ENCODE measurements around the gene RIT2. TPM values are rescaled to one million over a fixed set of nuclear protein-coding genes. Genes with fewer than 3 reads are reported as not detected.

RIT2 gene
- total RNA-seq, 1 experiment from 2014 or later = 1.5 TPM

- CTCF ChIA-PET = interaction anchor here (0.6 kb wide), 1 partner anchor 519 kb away, joined by 5 read pairs; no protein-coding TSS in a partner anchor
- H3K27me3 Mint-ChIP-seq (ENCODE audit: low read depth) = no peaks in the 10 kb centered on the region
- peaks cover 21% of the 10 kb centered on the region for H3K36me3 Mint-ChIP-seq
- H3K27ac Mint-ChIP-seq = no peak overlapping the region
- ATAC-seq = no peak
- DNase-seq (ENCODE audit: low spot score) = no peak
- H3K4me1 Mint-ChIP-seq = 0 out of 2 replicates have a peak, but pooled peaks cover 4% of the 10 kb centered on the region
- POLR2A ChIA-PET = no interaction called here
- no peak overlapping the region for H3K4me3 Mint-ChIP-seq
- peaks cover 50% of the 10 kb centered on the region for H3K9me3 Mint-ChIP-seq
- no peak for TF ChIP-seq ZNF317 (CRISPR knock-in tag; IDR thresholded peaks at IDR 0.05; ENCODE audit: borderline replicate concordance, low read depth)
- no peak for TF ChIP-seq NR3C1 (CRISPR knock-in tag; conservative IDR thresholded peaks at IDR 0.05; ENCODE audit: low read depth)
- TF ChIP-seq TEAD1 (CRISPR knock-in tag; IDR thresholded peaks at IDR 0.05) = no peak
- TF ChIP-seq MAX (CRISPR knock-in tag; IDR thresholded peaks at IDR 0.05) = no peak
- no peak for TF ChIP-seq ZNF425 (CRISPR knock-in tag; conservative IDR thresholded peaks at IDR 0.05)
- no peak for TF ChIP-seq SMAD3 (CRISPR knock-in tag; IDR thresholded peaks at IDR 0.05; ENCODE audit: borderline replicate concordance)
- TF ChIP-seq MYBL2 (CRISPR knock-in tag; IDR thresholded peaks at IDR 0.05) = no peak
- no peak for TF ChIP-seq E2F5 (CRISPR knock-in tag; IDR thresholded peaks at IDR 0.05)
- TF ChIP-seq ARID4B (CRISPR knock-in tag; IDR thresholded peaks at IDR 0.05; ENCODE audit: borderline replicate concordance) = no peak
- no peak for TF ChIP-seq ZNF396 (CRISPR knock-in tag; IDR thresholded peaks at IDR 0.05; ENCODE audit: borderline replicate concordance)
- no peak for TF ChIP-seq KAT7 (CRISPR knock-in tag; IDR thresholded peaks at IDR 0.05; ENCODE audit: borderline replicate concordance)
- no peak for TF ChIP-seq ZNF512 (CRISPR knock-in tag; IDR thresholded peaks at IDR 0.05; ENCODE audit: borderline replicate concordance)
- no peak for TF ChIP-seq ZNF671 (CRISPR knock-in tag; IDR thresholded peaks at IDR 0.05)
- TF ChIP-seq ZNF138 (CRISPR knock-in tag; conservative IDR thresholded peaks at IDR 0.05) = no peak
- no peak for TF ChIP-seq CDX4 (CRISPR knock-in tag; IDR thresholded peaks at IDR 0.05; ENCODE audit: borderline replicate concordance)
- TF ChIP-seq NR1H2 (CRISPR knock-in tag; IDR thresholded peaks at IDR 0.05) = no peak
- TF ChIP-seq ZNF423 (CRISPR knock-in tag; IDR thresholded peaks at IDR 0.05) = no peak
- no peak for TF ChIP-seq ZBTB21 (CRISPR knock-in tag; IDR thresholded peaks at IDR 0.05; ENCODE audit: borderline replicate concordance)
These were observed 23.9 kb upstream of the RIT2 start for GRCh38 chr18:43139288-43139946.

Measured in WTC11 (cell line).